Urinary bladder (tissue), 2 donors: ENCODE results near the gene QRFPR. TPM values are rescaled to one million over a fixed set of nuclear protein-coding genes. Genes with fewer than 3 reads are reported as not detected.

ENCODE experiments used
- polyA plus RNA-seq: library from polyadenylated mRNA; stranded (reverse); fragments of 200-250 nt; gene quantifications from one replicate; pipeline ENCODE4 v1.2.3, GENCODE V29; 2013
- small RNA-seq: library from RNA; depleted of rRNA; stranded (forward); fragments of <200 nt; gene quantifications from one replicate; pipeline ENCODE3, GENCODE V24; 2014
- total RNA-seq: library from RNA; depleted of rRNA; stranded (reverse); fragments of >200 nt; gene quantifications from one replicate; pipeline ENCODE4 v1.2.3, GENCODE V29; 2014
- donor health status: healthy.

The QRFPR gene
- total and polyA plus RNA-seq, 2 donors, result 0.42 TPM; not detected in 1

Small RNA genes lying within 50 kb of the gene (small RNA-seq; reads per million reads assigned to genes)
- gene RF00019, result not detected

Other genes starting within 250 kb of the QRFPR start
- gene TNIP3, start 216.7 kb downstream of the QRFPR start, total RNA-seq, result 0.21 TPM
- not detected for gene TNIP3, start 216.7 kb downstream of the QRFPR start, polyA plus RNA-seq